GM13976 (cell line): Measurements from ENCODE around the gene ZDHHC14.
"Not testable (repeated sequence)": the region's sequence is repeated elsewhere in the genome, so short reads cannot be mapped to it uniquely, and the experiment has no call there.

Experiments
- DNase-seq: peaks from one replicate; pipeline ENCODE4 v3.0.0; 2012; ENCODE audit warnings: low spot score
- in situ Hi-C: fragments of 300-500 bp; cut with MboI; formaldehyde crosslinking; loops from one replicate; pipeline ENCODE4 v1.12.0; 2022; ENCODE audit warnings: low sequenced_read_pairs, mixed read lengths, inconsistent platforms; ENCODE audit not compliant: unreplicated experiment
- TF ChIP-seq, protein P1 (sequence below): IDR thresholded peaks from 2 replicates; pipeline ENCODE4 v1.5.1; 2012; ENCODE audit warnings: borderline replicate concordance, mild to moderate bottlenecking; ENCODE audit not compliant: insufficient read depth; ENCODE audit errors: extremely low read depth, missing control alignments, control extremely low read depth

ZDHHC14 gene

DNA sequence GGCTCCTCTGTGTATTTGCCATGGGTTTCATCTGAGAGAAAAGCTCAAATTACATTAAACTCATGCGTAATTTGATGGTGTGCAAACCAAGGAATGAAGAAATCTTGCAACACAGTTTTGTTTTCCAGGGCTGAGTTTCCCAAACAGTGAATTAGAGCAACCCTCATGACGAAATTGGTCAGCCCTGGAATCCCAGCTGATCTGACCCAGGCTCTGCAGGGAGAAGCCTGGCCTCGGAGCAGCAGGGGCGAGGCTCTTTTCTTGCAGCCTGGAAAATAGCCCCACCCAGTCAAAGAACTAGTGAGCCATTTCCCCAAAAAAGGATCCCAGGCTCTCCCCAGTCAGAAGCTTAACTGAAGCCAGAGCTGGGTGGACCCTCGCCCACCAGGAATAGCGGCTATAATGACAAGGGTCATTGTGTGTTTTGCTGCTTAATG is 334.8 kb downstream of the ZDHHC14 start:
- in situ Hi-C loops = no loop called here
- no peak for DNase-seq

DNA sequence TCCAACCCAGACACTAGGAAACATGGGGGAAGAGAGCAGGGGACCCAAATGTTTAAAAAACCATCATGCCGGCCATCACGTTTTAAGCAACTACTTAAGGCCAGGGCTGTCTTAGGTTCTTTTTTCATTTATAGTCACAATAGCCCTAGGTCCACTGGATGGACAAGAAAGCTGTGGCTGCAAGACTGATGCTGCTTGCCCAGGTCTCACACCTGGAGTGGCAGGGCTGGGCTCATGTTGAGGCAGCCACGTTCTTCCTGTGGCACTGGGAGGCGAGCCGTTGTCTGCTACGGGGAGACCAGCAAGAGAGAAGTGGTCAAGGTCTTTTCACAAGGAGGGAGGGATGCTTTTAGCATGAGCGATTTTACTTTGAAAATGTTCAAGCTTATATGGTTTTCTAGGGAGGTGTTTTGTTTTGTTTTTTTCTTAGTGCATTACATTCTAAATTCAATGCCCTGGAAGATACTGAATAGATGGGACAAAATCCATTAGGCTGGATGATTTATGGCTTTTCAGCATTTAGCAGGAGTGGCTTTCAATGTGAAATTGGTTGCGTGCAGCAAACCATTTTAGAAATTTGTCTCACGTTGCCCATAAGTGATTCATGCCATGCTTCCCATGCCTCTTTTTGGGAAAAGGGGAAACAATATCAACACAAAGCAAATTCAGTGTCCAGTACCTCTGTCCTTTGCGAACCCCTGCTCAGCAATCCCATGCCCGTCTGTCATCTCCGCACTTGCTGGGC is 335.4 kb downstream of the ZDHHC14 start:
- in situ Hi-C loops = no loop called here
- no peak for DNase-seq

More for the DNA sequence above, 334.8 kb downstream of the ZDHHC14 start:
- TF ChIP-seq, protein P1, sequence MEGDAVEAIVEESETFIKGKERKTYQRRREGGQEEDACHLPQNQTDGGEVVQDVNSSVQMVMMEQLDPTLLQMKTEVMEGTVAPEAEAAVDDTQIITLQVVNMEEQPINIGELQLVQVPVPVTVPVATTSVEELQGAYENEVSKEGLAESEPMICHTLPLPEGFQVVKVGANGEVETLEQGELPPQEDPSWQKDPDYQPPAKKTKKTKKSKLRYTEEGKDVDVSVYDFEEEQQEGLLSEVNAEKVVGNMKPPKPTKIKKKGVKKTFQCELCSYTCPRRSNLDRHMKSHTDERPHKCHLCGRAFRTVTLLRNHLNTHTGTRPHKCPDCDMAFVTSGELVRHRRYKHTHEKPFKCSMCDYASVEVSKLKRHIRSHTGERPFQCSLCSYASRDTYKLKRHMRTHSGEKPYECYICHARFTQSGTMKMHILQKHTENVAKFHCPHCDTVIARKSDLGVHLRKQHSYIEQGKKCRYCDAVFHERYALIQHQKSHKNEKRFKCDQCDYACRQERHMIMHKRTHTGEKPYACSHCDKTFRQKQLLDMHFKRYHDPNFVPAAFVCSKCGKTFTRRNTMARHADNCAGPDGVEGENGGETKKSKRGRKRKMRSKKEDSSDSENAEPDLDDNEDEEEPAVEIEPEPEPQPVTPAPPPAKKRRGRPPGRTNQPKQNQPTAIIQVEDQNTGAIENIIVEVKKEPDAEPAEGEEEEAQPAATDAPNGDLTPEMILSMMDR = no peak

DNA sequence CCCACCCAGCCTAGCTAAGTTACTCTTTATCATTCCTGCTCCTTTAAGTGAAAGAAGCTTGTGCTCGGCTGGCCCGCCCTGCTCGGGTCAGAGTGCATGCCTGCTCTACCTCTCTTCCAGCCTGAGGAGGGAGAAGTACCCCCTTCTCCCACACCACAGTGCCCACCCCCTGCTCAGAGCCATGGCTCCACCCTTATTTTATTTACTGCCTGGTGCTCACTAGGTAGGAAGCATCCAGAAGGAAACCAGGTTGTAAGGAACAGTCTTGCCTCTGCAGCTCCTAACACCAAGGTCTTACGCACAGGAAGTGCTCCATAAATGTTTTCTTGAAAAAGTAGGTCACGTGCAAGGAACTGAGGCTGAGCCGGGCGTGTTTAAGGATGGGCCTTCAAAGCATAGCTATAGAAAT is 336.4 kb downstream of the ZDHHC14 start:
- in situ Hi-C loops = no loop called here
- TF ChIP-seq, protein P1 = no peak
- DNase-seq = no peak

More for the DNA sequence above, 335.4 kb downstream of the ZDHHC14 start:
- TF ChIP-seq, protein P1 = no peak

DNA sequence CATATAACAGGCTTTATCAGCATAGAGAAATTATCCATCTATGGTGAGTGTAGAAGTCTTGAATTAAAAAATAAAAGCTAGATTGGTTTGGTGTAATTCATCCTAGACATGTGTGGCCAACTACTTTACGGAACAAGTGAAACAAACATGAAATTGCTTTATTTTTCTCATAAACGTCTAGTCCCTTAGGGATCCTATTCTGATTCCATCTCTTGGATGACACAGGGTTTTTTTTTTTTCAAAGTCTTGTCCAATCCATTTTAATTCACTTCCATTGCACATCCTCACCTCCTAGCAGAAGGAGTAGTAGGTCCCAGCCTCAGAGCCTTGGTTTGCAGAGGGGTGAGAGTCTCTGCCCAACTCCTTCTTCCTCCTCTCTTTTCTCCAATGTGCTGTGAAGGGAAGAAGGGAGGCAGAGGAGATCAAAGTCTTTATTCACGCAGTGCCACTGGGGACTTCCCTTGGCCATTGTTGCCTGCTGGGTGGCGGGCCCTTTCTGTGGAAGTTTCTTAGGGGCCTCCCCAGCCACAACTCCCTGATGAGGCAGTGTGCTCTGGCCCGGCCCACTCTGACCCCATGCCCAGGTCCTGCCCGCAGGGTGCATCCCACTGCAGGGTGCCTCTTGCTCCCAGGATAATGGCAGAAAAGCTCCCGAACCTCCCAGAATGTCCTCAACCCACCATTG is 337.7 kb downstream of the ZDHHC14 start:
- TF ChIP-seq, protein P1 = no peak
- in situ Hi-C loops = no loop called here

DNA sequence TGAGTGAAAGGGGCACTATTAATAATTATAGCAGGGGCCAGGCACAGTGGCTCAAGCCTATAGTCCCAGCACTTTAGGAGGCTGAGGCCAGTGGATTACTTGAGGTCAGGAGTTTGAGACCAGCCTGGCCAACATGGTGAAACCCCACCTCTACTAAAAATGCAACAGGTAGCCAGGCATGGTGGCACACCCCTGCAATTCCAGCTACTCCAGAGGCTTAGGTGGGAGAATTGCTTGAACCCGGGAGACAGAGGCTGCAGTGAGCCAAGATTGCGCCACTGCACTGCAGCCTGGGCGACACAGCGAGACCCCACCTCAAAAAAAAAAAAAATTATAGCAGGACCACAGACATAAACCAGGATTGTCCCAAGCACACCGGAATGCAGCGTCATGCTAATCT is 340.0 kb downstream of the ZDHHC14 start:
- in situ Hi-C loops = not testable (repeated sequence)

More for the DNA sequence above, 337.7 kb downstream of the ZDHHC14 start:
- DNase-seq = no peak

DNA sequence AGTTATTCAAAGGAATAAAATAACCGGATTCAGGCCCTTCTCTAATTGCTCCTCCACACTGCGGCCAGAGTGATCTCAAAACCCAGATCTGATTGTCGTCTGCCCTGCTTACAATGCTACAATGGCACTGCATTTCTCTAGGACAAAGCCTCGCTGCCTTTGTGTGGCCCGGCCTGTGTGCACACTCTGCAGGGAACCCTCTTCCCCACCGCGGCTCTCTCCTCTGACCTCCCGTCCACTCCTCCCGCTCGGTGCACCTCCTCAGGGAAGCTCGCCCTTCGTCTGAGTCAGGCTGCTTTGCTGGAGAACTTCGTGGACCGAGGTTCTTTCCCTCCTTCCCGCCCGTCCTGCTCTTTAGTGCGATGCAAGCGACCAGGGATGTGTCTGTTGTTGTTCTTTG is 340.4 kb downstream of the ZDHHC14 start:
- in situ Hi-C loops = no loop called here
- no peak for DNase-seq
- TF ChIP-seq, protein P1 = no peak

More for the DNA sequence above, 340.0 kb downstream of the ZDHHC14 start:
- DNase-seq = not testable (repeated sequence)

DNA sequence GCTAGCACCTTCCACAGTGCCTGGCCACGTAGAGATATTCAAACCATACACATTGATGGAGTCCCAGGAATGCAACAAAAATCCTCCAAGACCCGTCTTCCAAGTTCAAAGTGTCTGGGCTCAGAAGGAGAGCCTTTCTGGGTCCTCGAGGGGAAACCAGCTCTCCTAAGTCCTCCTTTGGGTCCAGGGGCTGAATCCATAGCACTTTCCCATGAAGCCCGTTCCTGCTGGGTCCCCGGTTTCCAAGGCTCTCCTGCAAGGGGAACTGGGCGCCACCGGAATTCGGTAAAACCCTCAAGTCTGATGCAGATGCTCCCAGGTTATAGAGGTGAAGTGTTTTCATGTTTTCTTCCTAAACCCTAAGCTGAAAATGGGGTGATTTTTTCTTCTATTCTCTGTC is 340.8 kb downstream of the ZDHHC14 start:
- no peak for DNase-seq
- TF ChIP-seq, protein P1 = no peak
- in situ Hi-C loops = no loop called here
